ENCODE results near the gene TMEM69. TPM values are rescaled to one million over a fixed set of nuclear protein-coding genes. Genes with fewer than 3 reads are reported as not detected.
A peak's percentile ranks its signal among the peaks of the same experiment; 100 is the strongest.

Gene TMEM69
- total RNA-seq, 1 experiment from 2014 or later = 39.3 TPM

- ChIA-PET RAD21 (ENCODE audit: low non-redundant PET in 1 of 2, low total read pairs in 2 of 2, uncharacterized antibody in 2 of 2, unreplicated experiment in 2 of 2) (no interaction called here), CTCF (no interaction called here), POLR2A (no interaction called here)
- Histone ChIP-seq H3K4me3 (replicated peaks in 1 of 2; ENCODE audit: low read depth in 1 of 2, low read length in 2 of 2) (peak overlapping the region in 1 of 2 experiments; percentile 77; a peak in 1 of 4 replicates), H3K27me3 (ENCODE audit: insufficient read depth, low read length) (no peaks in the 10 kb centered on the region), H3K9me2 (ENCODE audit: insufficient read depth) (no peaks in the 10 kb centered on the region), H4K20me1 (ENCODE audit: insufficient read depth) (peaks cover 10% of the 10 kb centered on the region; the same call in 1 of the 2 replicates), H3K4me2 (ENCODE audit: low read length) (peak overlapping the region; percentile 89; the same call in 1 of the 2 replicates), H3K27ac (ENCODE audit: low read depth, low read length) (no peak overlapping the region), H3K4me1 (ENCODE audit: control insufficient read depth in 1 of 2, insufficient read depth in 2 of 2, low read length in 2 of 2) (peaks cover 3 to 15% of the 10 kb centered on the region in 2 experiments; a peak in 3 of 4 replicates), H3K36me3 (ENCODE audit: control insufficient read depth in 1 of 2, insufficient read depth in 2 of 2, low read length in 2 of 2) (no peaks in the 10 kb centered on the region; a peak in 1 of 4 replicates), H2AFZ (ENCODE audit: low read depth, low read length, poor library complexity, severe bottlenecking) (no peak overlapping the region), H3K79me2 (ENCODE audit: insufficient read depth, low read length) (peaks cover 84% of the 10 kb centered on the region), H3K9ac (ENCODE audit: low read length) (no peak overlapping the region), H3K9me3 (ENCODE audit: control insufficient read depth in 1 of 2, insufficient read depth in 1 of 2, low read depth in 1 of 2, low read length in 2 of 2) (no peaks in the 10 kb centered on the region)
- BruUV-seq (replicated peaks) = no TSS peak
- no peak for DNase-seq (ENCODE audit: low read depth, low spot score)
- TF ChIP-seq FOSL1 (IDR thresholded peaks at IDR 0.05; ENCODE audit: low read depth) (no peak), ELF1 (IDR thresholded peaks at IDR 0.05; ENCODE audit: borderline replicate concordance, low read depth) (no peak), POLR2AphosphoS5 (IDR thresholded peaks at IDR 0.05; ENCODE audit: low read depth, low read length) (no peak), YY1 (IDR thresholded peaks at IDR 0.05; ENCODE audit: extremely low read depth, insufficient replicate concordance, low read depth, low read length) (no peak), ZBTB33 (IDR thresholded peaks at IDR 0.05; ENCODE audit: extremely low read depth, insufficient replicate concordance, low read length) (no peak), MAX (IDR thresholded peaks at IDR 0.05) (no peak), POLR2A (IDR thresholded peaks at IDR 0.05; ENCODE audit: borderline replicate concordance, extremely low read depth, insufficient read depth, insufficient read length) (no peak), SP1 (IDR thresholded peaks at IDR 0.05; ENCODE audit: low read depth) (no peak), SIN3A (IDR thresholded peaks at IDR 0.05; ENCODE audit: low read depth) (no peak), ZFX (IDR thresholded peaks at IDR 0.05) (no peak), RAD21 (IDR thresholded peaks at IDR 0.05; ENCODE audit: low read depth) (no peak), EZH2 (IDR thresholded peaks at IDR 0.05) (no peak), TCF7L2 (IDR thresholded peaks at IDR 0.05; ENCODE audit: borderline replicate concordance, extremely low read depth, insufficient read depth, insufficient read length) (no peak), ZNF274 (IDR thresholded peaks at IDR 0.05; ENCODE audit: low read depth, low read length) (no peak), CEBPB (IDR thresholded peaks at IDR 0.05; ENCODE audit: low read depth) (no peak), EZH2phosphoT487 (IDR thresholded peaks at IDR 0.05; ENCODE audit: borderline replicate concordance) (no peak), JUND (IDR thresholded peaks at IDR 0.05) (no peak), SRF (IDR thresholded peaks at IDR 0.05; ENCODE audit: low read depth) (no peak)
- TF ChIP-seq, protein P1, sequence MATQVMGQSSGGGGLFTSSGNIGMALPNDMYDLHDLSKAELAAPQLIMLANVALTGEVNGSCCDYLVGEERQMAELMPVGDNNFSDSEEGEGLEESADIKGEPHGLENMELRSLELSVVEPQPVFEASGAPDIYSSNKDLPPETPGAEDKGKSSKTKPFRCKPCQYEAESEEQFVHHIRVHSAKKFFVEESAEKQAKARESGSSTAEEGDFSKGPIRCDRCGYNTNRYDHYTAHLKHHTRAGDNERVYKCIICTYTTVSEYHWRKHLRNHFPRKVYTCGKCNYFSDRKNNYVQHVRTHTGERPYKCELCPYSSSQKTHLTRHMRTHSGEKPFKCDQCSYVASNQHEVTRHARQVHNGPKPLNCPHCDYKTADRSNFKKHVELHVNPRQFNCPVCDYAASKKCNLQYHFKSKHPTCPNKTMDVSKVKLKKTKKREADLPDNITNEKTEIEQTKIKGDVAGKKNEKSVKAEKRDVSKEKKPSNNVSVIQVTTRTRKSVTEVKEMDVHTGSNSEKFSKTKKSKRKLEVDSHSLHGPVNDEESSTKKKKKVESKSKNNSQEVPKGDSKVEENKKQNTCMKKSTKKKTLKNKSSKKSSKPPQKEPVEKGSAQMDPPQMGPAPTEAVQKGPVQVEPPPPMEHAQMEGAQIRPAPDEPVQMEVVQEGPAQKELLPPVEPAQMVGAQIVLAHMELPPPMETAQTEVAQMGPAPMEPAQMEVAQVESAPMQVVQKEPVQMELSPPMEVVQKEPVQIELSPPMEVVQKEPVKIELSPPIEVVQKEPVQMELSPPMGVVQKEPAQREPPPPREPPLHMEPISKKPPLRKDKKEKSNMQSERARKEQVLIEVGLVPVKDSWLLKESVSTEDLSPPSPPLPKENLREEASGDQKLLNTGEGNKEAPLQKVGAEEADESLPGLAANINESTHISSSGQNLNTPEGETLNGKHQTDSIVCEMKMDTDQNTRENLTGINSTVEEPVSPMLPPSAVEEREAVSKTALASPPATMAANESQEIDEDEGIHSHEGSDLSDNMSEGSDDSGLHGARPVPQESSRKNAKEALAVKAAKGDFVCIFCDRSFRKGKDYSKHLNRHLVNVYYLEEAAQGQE (IDR thresholded peaks at IDR 0.05; ENCODE audit: low read depth) = no peak
- TF ChIP-seq, protein P2, sequence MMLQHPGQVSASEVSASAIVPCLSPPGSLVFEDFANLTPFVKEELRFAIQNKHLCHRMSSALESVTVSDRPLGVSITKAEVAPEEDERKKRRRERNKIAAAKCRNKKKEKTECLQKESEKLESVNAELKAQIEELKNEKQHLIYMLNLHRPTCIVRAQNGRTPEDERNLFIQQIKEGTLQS (IDR thresholded peaks at IDR 0.05) = no peak
- intact Hi-C loops (cut with micrococcal nuclease) = loop anchor here (10.0 kb wide), 1 partner anchor 160 kb away; the partner anchor contains the start of gene PRDX1
- no peak for ATAC-seq
Observed at GRCh38 chr1:45684402-45684801, 3.6 kb upstream of the TMEM69 start.

Measured in HCT116 (cell line).